ENCODE measurements around the gene GAR1. TPM values are rescaled to one million over a fixed set of nuclear protein-coding genes. Genes with fewer than 3 reads are reported as not detected.
A peak's percentile ranks its signal among the peaks of the same experiment; 100 is the strongest.

The GAR1 gene
- total and polyA plus RNA-seq, 9 of the 15 experiments (the other 6 are each of a cell fraction or from before 2014, with no cell fraction given): 35.7 to 194 (median 68.2) TPM

- TF ChIP-seq ZNF318 (IDR thresholded peaks at IDR 0.05; ENCODE audit: borderline replicate concordance in 1 of 2, low read depth in 1 of 2) (0 out of 4 replicates have a peak, but pooled peaks of 1 of the 2 experiments have one; percentile 44), ETV1 (tag; conservative IDR thresholded peaks at IDR 0.05; ENCODE audit: low read depth) (no peak), CBFA2T2 (conservative IDR thresholded peaks at IDR 0.05) (peak; percentile 80), MTA1 (IDR thresholded peaks at IDR 0.05; ENCODE audit: borderline replicate concordance) (peak; percentile 52; the same call in 1 of the 2 replicates), ZBTB2 (IDR thresholded peaks at IDR 0.05) (0 out of 2 replicates have a peak, but pooled peaks have one; percentile 46), CXXC5 (CRISPR knock-in tag; IDR thresholded peaks at IDR 0.05) (peak; percentile 21; the same call in 1 of the 2 replicates), SRF (CRISPR knock-in tag; IDR thresholded peaks at IDR 0.05) (no peak), STAT5B (CRISPR knock-in tag; IDR thresholded peaks at IDR 0.05) (no peak), HDGF (IDR thresholded peaks at IDR 0.05) (peak; percentile 55; the same call in 1 of the 2 replicates)
- TF ChIP-seq, protein P1, sequence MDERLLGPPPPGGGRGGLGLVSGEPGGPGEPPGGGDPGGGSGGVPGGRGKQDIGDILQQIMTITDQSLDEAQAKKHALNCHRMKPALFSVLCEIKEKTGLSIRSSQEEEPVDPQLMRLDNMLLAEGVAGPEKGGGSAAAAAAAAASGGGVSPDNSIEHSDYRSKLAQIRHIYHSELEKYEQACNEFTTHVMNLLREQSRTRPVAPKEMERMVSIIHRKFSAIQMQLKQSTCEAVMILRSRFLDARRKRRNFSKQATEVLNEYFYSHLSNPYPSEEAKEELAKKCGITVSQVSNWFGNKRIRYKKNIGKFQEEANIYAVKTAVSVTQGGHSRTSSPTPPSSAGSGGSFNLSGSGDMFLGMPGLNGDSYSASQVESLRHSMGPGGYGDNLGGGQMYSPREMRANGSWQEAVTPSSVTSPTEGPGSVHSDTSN (CRISPR knock-in tag; IDR thresholded peaks at IDR 0.05; ENCODE audit: low read depth): no peak
- TF ChIP-seq, protein P1 (tag; conservative IDR thresholded peaks at IDR 0.05; ENCODE audit: low read depth): peak; percentile 90
- TF ChIP-seq, protein P2, sequence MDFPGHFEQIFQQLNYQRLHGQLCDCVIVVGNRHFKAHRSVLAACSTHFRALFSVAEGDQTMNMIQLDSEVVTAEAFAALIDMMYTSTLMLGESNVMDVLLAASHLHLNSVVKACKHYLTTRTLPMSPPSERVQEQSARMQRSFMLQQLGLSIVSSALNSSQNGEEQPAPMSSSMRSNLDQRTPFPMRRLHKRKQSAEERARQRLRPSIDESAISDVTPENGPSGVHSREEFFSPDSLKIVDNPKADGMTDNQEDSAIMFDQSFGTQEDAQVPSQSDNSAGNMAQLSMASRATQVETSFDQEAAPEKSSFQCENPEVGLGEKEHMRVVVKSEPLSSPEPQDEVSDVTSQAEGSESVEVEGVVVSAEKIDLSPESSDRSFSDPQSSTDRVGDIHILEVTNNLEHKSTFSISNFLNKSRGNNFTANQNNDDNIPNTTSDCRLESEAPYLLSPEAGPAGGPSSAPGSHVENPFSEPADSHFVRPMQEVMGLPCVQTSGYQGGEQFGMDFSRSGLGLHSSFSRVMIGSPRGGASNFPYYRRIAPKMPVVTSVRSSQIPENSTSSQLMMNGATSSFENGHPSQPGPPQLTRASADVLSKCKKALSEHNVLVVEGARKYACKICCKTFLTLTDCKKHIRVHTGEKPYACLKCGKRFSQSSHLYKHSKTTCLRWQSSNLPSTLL (IDR thresholded peaks at IDR 0.05): no peak
Observed at GRCh38 chr4:109810552-109811387, 4.8 kb upstream of the GAR1 start (continued).

All from K562 (cell line).